8988T (cell line): Measurements from ENCODE around the gene SSNA1.

Experiments used
- DNase-seq: peaks from one replicate; pipeline ENCODE4 v3.0.0; 2011

SSNA1 gene

GRCh38 chr9:137222190-137223077 is 34.0 kb downstream of the SSNA1 start, which contains the start of gene RNF208:
TSS of gene RNF208 (minus strand) at chr9:137222240. CDS start at chr9:137221212, 1,028 bp downstream.
- no peak for DNase-seq

DNA sequence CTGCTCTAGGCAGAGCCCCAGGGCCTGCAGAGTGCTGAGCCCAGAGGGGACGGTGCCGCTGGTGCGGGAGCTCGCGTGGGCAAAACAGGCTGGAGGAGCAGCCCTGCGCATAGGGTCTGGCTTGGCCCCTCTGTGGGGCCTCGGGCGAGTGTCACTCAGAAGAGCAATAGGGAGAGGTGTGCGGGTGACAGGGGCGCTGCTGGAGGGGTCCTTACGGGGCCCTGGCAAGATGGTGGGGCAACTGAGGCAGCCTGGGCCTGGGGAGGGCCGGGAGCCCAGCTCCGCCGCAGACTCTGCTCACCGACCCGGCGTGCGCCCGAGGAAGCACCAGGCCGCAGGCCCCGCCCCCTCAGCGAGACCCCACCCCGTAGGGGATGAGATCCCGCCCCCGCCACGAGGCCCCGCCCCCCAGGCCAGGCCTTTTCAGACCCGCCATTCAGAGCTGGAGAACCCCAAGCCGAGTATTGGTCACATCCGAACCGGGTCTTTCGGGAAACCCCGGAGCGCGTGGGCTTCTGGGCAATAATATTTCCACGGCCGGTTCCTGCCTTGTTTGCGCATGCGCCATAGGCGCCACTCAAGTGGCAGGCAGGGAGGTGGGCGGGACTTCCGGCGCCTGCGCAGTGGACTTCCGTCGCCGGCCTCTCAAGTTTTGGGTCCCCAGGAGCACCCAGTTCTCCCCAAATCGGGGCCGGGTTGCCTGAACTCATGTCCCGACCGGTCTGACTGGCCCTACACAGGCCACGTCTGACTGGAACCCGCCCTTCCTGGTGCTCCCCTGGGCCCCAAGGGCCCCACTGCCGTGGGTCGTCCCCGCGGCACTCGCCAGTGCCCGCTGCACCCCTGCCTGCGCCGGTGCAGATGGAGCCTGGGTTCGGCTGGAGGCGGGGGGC is 34.8 kb downstream of the SSNA1 start:
- DNase-seq: peak; percentile 99

DNA sequence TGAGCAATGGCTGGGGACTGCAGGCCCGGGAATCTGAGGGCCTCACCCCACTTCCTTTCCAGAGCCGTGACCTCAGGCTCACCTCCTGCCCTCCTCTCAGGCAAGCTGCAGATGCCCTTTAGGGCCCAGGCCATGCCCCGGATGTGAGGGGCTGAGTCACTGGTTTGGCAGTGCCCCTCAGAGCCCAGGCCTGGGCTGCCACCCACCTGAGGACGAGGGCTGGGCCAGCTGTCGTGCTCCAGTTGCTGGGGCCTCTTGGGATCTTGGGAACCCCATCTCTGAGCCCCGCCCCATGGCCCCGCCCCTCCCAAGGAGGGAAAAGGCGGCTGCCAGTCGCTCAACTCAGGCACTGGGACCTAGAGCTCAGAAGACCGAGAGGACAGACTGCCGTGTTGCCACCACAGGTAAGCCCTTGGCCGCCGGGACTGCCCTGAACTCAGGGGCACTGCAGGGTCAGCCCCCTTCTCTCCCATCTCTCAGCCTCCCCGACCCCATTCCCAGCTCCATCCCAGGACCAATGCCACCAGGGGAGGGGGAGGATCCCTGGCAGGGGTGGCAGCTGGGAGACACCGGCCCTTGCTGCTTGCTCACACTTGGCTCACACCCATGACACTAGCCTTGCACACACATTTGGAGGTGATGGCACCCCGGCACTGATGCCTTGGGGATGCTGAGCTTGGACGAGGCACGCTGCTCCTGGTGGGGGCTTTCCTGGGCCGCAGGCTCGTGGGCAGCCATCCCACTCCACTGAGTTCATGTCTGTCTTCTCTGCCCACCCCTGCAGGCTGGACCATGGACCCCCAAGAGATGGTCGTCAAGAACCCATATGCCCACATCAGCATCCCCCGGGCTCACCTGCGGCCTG is 36.6 kb downstream of the SSNA1 start, which contains the start of gene CYSRT1:
Gene CYSRT1, plus strand, starts transcription at position 345 of the 865 bp plus-strand sequence. Its CDS starts 448 bp downstream, at position 793.
- DNase-seq: no peak

DNA sequence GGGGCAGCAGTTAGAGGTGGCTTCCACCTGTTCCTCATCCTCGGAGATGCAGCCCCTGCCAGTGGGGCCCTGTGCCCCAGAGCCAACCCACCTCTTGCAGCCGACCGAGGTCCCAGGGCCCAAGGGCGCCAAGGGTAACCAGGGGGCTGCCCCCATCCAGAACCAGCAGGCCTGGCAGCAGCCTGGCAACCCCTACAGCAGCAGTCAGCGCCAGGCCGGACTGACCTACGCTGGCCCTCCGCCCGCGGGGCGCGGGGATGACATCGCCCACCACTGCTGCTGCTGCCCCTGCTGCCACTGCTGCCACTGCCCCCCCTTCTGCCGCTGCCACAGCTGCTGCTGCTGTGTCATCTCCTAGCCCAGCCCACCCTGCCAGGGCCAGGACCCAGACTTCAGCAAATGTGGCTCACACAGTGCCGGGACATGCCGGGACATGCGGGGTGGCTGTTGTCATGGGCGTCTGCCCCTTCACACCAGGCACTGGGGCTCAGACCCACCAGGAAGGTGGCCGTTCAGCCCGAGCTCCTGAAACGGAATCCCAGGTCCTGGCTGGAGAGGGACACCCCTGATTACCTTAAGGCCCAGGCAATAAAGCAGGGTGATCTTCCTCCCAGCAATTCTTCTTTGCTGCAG is 37.3 kb downstream of the SSNA1 start:
- no peak for DNase-seq

- DNase-seq: no peak
These were observed 38.0 kb downstream of the SSNA1 start for GRCh38 chr9:137226338-137227053.

GRCh38 chr9:137227054-137227852 is 38.8 kb downstream of the SSNA1 start, which contains the start of gene RNF224:
TSS of gene RNF224 (plus strand) at chr9:137227502. CDS start at chr9:137228336, 834 bp downstream.
- peak; percentile 98 for DNase-seq

DNA sequence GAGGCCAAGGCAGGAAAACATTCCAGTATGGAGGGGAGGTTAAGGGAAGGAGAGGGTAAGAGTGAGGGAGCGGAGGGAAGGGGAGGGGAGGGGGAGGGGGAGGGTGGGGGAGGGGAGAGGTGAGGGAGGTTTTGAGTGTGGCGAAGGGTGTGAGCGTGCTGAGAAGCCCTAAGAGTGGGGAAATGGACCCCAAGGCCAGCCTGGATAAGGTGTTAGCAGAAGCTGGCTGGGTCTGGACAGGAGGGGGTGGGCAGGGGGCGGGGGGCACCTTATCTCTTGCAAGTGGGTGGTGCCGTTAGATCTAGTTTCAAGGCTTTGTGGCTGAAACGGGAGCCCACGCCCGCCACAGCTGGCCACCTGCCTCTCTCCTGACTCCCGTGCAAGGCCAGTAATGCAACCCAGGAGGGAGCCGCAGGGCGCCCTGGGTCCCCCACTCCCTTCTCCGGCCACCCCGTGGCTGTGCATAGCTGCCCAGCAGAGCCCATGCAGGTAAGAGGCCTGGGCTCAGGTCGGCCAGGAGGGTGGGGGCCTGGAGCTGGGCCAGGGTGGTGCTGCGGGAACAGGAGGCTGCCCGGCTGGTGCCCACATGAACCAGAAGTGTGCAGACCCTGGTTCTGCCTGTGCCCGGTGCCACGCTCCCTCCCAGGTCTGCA is 39.5 kb downstream of the SSNA1 start:
- DNase-seq: no peak

- DNase-seq: no peak
These were observed 40.1 kb downstream of the SSNA1 start for GRCh38 chr9:137228506-137228967.

DNA sequence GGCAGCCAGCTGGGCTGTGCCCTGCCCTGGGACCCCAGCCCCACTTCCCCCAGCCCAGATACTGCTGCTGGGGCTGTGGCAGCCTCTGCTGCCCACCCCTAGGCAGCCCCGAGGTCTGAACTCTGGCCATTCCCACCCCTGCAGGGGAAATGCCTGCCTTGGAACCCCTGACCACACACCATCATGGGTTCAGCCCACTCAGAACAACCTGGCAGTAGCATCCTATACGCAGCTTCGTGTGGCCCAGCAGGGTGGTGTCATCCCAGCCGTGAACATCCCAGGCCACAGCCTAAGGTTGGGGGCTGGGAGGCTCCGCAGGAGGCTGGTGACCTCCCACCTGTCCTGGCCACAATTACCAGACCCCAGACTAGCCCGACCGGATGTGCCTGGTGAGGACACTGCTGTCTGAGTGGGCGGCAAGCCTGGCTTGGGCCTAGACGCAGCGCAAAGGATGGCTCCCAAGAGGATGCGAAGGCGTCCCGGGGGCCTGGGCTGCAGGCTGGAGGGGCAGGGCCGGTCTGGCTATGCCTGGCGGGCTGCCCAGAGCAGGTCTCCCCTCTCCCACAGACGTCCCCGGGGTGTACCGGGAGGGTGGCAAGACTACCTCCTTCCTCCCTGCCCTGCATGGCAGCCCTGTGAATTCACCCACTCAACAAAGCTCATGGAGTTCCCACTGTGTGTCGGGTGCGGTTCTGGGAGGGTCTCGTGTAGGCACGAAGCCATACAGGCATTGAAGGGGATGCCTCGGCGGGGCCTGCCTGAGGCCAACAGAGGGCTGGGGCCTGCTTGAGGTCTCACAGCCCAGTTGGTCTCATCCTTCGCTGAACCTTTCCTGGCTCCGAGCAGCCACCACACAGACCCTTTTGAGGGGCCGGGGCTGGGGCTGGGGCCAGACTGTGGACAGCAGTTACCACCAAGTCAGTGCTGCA is 40.8 kb downstream of the SSNA1 start:
- DNase-seq: no peak

GRCh38 chr9:137229903-137230704 is 41.6 kb downstream of the SSNA1 start:
- DNase-seq: no peak

DNA sequence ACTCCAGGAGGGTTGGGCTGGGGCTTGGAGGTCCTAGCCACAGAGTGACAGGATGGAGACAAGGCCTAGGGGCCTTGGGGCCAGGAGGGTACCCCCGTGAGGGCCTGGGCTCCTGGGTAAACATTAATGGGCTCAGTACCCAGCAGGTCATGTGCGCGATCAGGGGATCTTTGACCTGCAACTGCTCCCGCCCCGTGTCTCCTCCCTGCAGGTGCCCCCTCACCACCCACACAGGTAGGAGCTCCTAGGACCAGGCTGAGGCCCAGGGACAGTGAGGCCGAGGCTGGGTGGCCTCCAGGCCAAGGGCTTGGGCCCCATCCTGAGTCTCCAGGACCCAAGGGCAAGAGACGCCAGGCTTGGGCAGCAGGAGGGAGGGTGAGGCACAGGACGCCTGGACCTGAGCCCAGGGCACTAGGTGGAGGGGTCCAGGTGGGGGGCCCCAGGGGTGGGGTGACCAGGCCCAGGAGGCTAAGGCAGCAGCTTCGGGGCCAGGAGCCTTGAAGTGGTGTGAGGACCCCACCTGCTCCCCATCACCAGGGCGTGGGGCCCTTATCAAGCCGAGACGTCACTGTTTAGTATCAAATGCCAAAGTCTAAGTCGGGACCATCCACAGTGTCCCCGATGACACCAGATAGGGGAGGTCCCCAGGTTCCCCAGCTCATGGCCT is 42.4 kb downstream of the SSNA1 start, which contains the start of gene SLC34A3:
Gene SLC34A3, plus strand, starts transcription at position 197 of the 667 bp plus-strand sequence. CDS start 802 bp downstream, outside the sequence.
- DNase-seq: no peak

- no peak for DNase-seq
These were observed 43.0 kb downstream of the SSNA1 start for GRCh38 chr9:137231372-137232039.

- no peak for DNase-seq
These were observed 43.6 kb downstream of the SSNA1 start for GRCh38 chr9:137232101-137232500.

DNA sequence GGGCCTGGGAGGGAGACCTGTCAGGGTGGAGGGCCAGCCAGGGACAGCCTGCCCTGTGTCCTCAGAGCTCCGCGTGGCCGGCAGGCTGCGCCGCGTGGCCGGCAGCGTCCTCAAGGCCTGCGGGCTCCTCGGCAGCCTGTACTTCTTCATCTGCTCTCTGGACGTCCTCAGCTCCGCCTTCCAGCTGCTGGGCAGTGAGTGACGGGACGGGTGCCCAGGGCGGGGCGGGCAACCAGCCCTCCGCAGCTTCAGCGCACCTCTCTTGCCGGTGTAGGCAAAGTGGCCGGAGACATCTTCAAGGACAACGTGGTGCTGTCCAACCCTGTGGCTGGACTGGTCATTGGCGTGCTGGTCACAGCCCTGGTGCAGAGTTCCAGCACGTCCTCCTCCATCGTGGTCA is 44.0 kb downstream of the SSNA1 start:
- DNase-seq: no peak

- no peak for DNase-seq
These were observed 44.9 kb downstream of the SSNA1 start for GRCh38 chr9:137233143-137233980.
